Measurements from ENCODE around the gene FBXO33.

FBXO33 gene, protein sequence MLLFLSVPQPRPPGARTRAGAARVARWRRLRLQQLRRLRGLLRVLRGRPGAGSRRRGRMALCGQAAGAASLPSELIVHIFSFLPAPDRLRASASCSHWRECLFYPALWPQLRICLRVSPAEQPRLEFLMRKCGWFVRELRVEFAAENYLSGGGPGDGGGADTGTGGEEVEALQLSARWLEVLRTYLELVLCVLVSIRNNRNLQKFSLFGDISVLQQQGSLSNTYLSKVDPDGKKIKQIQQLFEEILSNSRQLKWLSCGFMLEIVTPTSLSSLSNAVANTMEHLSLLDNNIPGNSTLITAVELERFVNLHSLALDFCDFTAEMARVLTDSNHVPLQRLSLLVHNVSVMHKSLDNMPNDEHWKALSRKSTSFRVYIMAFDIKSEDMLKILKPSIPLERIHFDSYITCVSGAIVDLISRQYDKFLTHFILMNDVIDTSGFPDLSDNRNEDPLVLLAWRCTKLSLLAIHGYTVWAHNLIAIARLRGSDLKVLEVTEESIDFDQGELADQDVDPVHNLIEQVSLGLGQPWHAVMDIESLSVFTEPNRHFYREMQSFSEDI

GRCh38 chr14:39432179-39432618 is at the start of gene FBXO33:
Gene FBXO33 (minus strand): TSS chr14:39432433. CDS start chr14:39432162, 271 bp downstream.
- peak; percentile 83 to 90 (median 85) for DNase-seq (ENCODE audit: low read depth in 2 of 3, low spot score in 2 of 3)

DNA sequence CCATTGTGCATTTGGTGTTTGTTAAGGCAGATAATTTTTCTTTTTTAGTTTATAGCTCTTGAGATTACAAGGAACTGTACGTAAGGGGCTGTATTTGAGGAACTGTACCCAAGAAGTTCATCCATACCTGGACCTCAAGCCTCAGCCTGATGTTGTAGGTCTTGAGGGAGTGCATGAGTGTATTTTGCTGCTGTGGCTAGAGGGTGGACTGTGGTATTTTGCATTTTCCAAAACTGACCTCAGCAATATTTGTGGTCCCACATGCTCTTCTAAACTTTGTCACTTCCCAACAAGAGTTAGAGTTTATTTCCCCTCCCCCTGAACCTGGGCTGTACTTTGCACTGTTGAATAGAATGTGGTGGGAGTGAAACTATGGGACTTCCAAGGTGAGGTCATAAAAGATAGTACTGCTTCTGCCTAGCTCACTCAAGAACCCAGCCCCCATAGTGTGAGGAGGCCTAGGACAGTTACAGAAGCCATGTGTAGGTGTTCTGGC is 42.2 kb upstream of the FBXO33 start:
- no peak for DNase-seq (ENCODE audit: low read depth in 2 of 3, low spot score in 2 of 3)

- no peak for DNase-seq (ENCODE audit: low read depth in 2 of 3, low spot score in 2 of 3)
Observed at GRCh38 chr14:39472078-39472477, 39.8 kb upstream of the FBXO33 start.

DNA sequence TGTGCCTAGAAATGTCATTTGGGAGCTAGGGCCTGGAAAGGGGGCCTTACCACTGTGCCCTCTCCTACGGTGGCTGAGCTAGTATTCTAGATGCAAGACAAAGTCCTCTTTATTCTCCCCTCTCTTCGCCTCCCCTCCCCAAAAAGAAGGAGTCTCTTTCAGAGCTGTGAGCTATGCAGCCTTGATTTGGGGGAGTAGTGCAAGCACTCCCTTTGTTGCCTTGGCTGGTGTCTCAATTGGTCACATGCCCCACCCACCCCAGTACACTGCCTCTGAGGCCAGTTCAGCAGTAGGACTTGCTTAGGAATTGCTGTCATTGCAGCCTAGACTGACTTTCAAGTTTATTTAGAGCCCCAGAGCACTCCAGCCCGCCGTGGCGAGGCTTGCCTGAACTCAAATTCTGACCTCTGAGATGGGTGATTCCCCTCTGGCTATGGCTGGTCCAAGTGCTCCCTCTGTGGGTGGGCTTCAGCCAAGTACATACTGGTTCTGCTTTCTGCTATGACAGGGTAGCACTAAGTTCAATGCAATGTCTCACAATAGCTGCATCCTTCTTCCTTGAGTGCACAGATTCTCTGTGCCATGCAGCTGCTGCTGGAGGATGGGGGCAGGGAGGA is 37.0 kb upstream of the FBXO33 start:
- DNase-seq (ENCODE audit: low read depth in 2 of 3, low spot score in 2 of 3): no peak

- DNase-seq (ENCODE audit: low read depth in 2 of 3, low spot score in 2 of 3): no peak
Observed at GRCh38 chr14:39467889-39468524, 35.8 kb upstream of the FBXO33 start.

DNA sequence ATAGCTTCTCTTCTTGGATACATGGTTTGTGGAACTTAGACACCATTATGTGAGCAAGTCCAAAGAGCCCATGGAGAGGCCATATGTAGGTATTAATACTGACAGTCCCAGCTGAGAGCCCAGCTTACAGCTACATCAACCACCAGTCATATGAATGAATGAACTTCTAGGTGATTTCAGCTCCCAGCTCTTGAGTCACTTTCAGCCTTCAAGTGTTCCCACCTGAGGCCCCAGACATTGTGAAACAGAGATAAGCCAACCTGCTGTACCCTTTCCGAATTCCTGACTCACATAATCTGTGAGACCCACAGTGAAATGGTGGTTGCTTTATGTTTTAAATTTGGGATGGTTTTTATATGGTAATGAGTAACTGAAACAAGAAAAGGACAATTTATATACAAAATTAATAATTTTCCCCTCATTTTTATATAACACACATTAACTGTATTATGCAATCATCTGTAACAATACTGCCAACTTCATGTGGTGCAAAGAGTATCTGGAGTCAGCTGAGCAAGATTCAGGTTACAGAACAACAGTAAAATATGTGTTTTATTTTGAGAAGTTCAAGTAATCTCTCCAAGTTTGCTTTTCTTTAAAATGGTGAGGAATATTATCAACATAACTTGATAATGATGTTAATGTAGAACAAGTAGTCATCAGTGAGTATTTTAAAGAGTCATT is 27.7 kb upstream of the FBXO33 start:
- no peak for DNase-seq (ENCODE audit: low read depth in 2 of 3, low spot score in 2 of 3)

- DNase-seq (ENCODE audit: low read depth in 2 of 3, low spot score in 2 of 3): no peak
Observed at GRCh38 chr14:39456702-39457250, 24.5 kb upstream of the FBXO33 start.

DNA sequence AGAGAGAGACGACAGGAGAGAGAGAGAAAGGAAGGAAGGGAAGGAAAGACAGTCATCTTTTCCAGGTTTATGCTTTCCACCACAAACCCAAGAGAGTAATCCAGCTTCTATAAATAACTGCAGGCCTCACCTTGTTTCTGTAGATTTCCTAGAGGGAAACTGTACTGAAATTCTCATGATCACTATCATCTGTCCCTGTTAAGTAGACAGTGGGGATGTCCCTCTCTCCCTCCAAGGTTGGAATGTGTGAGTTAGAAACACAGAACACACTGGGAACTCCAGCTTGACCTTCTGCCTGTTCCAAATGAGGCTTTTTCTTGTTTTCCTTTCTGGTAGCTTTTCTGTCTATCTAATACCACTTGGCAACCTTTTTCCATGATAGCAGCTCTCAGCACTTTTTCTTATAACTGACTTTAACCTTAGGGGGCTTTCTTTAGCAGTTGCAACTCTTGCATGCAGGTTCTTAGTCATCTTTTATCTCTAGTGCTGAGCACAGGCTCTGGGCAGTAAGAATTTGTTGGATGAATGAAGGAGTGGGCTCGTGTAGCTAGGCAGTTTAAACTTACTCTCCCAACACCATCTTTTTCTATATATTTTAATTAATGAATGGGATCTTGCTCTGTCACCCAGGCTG is 22.8 kb upstream of the FBXO33 start:
- no peak for DNase-seq (ENCODE audit: low read depth in 2 of 3, low spot score in 2 of 3)

GRCh38 chr14:39452680-39453079 is 20.4 kb upstream of the FBXO33 start:
- no peak for DNase-seq (ENCODE audit: low read depth in 2 of 3, low spot score in 2 of 3)

DNA sequence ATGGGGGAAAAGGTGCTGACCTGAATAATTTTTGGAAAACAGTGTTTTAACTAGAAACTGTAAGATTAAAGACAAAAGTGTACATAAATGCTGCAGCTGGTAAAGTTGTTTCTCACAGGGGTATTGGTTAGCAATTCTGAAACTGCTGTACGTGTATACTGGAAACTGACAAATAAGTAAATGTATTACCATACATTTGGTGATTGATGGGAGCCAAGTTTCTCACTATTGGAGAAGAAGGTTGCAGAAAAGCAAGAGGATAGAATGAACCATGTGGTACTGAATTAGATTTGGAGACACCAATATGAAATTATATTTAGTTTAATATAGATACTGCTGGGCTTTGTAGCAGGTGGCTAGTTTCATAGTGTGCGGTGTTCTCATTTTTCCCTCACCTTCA is 19.6 kb upstream of the FBXO33 start:
- no peak for DNase-seq (ENCODE audit: low read depth in 2 of 3, low spot score in 2 of 3)

DNA sequence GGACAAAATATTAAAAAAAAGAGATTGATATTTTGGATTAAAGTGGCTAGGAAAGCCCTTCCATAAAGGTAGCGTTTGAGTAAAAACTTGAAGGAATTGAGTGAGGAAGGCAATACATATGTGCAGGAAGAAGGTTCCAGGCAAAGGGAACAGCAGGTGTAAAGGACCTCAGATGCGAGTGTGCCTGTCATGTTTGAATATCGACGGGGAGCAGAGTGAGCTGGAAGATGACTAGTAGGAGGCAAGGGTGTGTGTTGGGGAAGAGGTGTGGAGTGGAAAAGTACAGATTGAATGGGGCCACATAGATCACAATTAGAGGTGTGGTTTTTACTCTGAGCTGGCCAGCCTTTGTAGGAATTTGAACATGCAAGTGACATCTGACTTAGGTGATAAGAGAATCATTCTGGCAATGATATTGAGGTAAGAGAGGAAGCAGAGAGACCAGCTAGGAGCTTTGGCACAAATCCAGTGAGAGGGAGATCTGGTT is 15.0 kb upstream of the FBXO33 start:
- no peak for DNase-seq (ENCODE audit: low read depth in 2 of 3, low spot score in 2 of 3)

GRCh38 chr14:39446131-39446744 is 14.0 kb upstream of the FBXO33 start:
- no peak for DNase-seq (ENCODE audit: low read depth in 2 of 3, low spot score in 2 of 3)

DNA sequence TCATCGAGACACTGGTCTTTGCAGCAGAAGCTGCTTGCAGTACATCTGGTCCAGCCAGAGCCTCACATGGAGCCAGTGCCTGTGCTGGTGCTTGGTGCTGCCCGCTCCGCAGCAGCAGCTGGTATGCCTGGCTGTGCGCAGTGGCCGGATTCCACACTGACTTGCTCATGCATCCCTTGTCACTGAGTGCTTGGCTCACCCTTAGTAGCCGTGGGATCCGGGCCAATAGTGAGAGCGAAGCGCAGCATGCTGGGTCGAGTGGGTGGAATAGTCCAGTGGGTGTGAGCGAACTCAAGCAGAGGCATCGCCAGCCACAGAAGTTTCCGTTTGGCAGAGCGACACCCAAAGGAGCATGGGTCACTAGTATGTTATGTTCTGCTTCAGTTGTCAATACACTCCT is 10.1 kb upstream of the FBXO33 start:
- DNase-seq (ENCODE audit: low read depth in 2 of 3, low spot score in 2 of 3): no peak

DNA sequence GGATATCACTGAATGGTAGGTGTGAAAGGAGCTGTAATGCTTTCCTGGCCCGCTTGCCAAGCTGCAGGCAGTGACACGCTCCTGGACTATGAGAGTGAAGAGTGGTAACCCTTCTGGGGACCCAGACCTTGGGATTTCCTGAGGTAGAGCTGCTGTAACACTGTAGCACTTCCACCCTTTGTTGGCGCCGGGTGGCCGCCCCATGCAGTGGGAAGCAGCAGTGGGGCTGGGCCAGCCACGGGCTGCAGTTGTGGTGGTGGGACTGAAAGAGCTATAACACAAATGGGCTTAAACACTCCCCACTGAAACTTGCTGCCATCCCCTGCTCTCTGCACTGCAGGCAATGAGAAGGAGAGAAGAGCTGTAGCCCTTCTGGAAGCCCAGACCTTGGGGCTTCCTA is 9.6 kb upstream of the FBXO33 start:
- no peak for DNase-seq (ENCODE audit: low read depth in 2 of 3, low spot score in 2 of 3)

GRCh38 chr14:39440975-39441374 is 8.7 kb upstream of the FBXO33 start:
- no peak for DNase-seq (ENCODE audit: low read depth in 2 of 3, low spot score in 2 of 3)

- no peak for DNase-seq (ENCODE audit: low read depth in 2 of 3, low spot score in 2 of 3)
Observed at GRCh38 chr14:39435241-39435640, 3.0 kb upstream of the FBXO33 start.

GRCh38 chr14:39434401-39434800 is 2.2 kb upstream of the FBXO33 start:
- no peak for DNase-seq (ENCODE audit: low read depth in 2 of 3, low spot score in 2 of 3)

DNA sequence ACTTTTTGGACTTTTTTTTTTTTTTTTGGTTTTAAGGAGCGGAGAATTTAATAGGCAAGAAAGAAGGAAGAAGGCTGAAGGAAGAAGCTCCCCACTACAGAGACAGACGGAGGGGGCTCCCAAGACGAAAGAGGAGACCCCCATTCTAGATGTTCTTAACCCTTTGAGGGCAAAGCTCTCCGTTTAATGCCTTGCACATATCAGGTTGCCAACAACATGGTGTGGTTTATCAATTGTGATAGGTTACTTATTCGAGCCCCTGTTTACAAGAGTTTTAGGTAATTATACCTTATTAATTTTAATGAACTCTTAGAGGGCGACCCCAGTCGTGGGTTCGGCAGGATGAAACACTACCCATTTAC is 1.2 kb upstream of the FBXO33 start:
- DNase-seq (ENCODE audit: low read depth in 2 of 3, low spot score in 2 of 3): no peak

GRCh38 chr14:39432619-39433451 is 602 bp upstream of the FBXO33 start:
- DNase-seq (ENCODE audit: low read depth in 2 of 3, low spot score in 2 of 3): peak; percentile 41 to 65 (median 61)
